ENCODE measurements around the gene ZNF440. TPM values are rescaled to one million over a fixed set of nuclear protein-coding genes. Genes with fewer than 3 reads are reported as not detected.
"Not testable (repeated sequence)": the region's sequence is repeated elsewhere in the genome, so short reads cannot be mapped to it uniquely, and the experiment has no call there.

ZNF440 gene
- total RNA-seq, 1 donor from 2014 or later: 5.1 TPM

DNA sequence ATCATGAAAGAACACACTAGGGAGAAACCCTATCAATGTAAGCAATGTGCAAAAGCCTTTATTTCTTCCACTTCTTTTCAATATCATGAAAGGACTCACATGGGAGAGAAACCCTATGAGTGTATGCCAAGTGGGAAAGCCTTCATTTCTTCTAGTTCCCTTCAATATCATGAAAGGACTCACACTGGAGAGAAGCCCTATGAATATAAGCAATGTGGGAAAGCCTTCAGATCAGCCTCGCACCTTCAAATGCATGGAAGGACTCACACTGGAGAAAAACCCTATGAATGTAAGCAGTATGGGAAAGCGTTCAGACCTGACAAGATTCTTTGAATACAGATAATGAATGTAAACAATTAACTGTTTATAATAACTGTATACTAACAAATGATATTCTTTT, 19.5 kb downstream of the ZNF440 start:
- TF ChIP-seq, protein P1, sequence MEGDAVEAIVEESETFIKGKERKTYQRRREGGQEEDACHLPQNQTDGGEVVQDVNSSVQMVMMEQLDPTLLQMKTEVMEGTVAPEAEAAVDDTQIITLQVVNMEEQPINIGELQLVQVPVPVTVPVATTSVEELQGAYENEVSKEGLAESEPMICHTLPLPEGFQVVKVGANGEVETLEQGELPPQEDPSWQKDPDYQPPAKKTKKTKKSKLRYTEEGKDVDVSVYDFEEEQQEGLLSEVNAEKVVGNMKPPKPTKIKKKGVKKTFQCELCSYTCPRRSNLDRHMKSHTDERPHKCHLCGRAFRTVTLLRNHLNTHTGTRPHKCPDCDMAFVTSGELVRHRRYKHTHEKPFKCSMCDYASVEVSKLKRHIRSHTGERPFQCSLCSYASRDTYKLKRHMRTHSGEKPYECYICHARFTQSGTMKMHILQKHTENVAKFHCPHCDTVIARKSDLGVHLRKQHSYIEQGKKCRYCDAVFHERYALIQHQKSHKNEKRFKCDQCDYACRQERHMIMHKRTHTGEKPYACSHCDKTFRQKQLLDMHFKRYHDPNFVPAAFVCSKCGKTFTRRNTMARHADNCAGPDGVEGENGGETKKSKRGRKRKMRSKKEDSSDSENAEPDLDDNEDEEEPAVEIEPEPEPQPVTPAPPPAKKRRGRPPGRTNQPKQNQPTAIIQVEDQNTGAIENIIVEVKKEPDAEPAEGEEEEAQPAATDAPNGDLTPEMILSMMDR (IDR thresholded peaks at IDR 0.05; ENCODE audit: insufficient read depth, low read length, poor library complexity, severe bottlenecking): no peak
- no peak for DNase-seq (ENCODE audit: low read depth)
- no peak overlapping the region for H3K4me3 ChIP-seq (ENCODE audit: low read depth, low read length)
- no peaks in the 10 kb centered on the region for H3K27me3 ChIP-seq (ENCODE audit: control insufficient read depth, insufficient read depth, low read length)
- peaks cover 4% of the 10 kb centered on the region for H3K36me3 ChIP-seq (ENCODE audit: control insufficient read depth, insufficient read depth, low read length)

- DNase-seq (ENCODE audit: low read depth); H3K36me3 ChIP-seq (ENCODE audit: control insufficient read depth, insufficient read depth, low read length); H3K4me3 ChIP-seq (ENCODE audit: low read depth, low read length); H3K27me3 ChIP-seq (ENCODE audit: control insufficient read depth, insufficient read depth, low read length): not testable (repeated sequence)
These were observed 21.6 kb downstream of the ZNF440 start for GRCh38 chr19:11835626-11836066.

GRCh38 chr19:11843722-11844121, 29.6 kb downstream of the ZNF440 start:
- Histone ChIP-seq H3K36me3 (ENCODE audit: control insufficient read depth, insufficient read depth, low read length) (no peaks in the 10 kb centered on the region), H3K4me3 (ENCODE audit: low read depth, low read length) (no peak overlapping the region), H3K27me3 (ENCODE audit: control insufficient read depth, insufficient read depth, low read length) (no peaks in the 10 kb centered on the region)
- DNase-seq (ENCODE audit: low read depth): no peak
- TF ChIP-seq, protein P1 (IDR thresholded peaks at IDR 0.05; ENCODE audit: insufficient read depth, low read length, poor library complexity, severe bottlenecking): no peak

- not testable (repeated sequence) for H3K27me3 ChIP-seq (ENCODE audit: control insufficient read depth, insufficient read depth, low read length); H3K36me3 ChIP-seq (ENCODE audit: control insufficient read depth, insufficient read depth, low read length); DNase-seq (ENCODE audit: low read depth); H3K4me3 ChIP-seq (ENCODE audit: low read depth, low read length)
These were observed 33.5 kb downstream of the ZNF440 start for GRCh38 chr19:11847615-11848014.

DNA sequence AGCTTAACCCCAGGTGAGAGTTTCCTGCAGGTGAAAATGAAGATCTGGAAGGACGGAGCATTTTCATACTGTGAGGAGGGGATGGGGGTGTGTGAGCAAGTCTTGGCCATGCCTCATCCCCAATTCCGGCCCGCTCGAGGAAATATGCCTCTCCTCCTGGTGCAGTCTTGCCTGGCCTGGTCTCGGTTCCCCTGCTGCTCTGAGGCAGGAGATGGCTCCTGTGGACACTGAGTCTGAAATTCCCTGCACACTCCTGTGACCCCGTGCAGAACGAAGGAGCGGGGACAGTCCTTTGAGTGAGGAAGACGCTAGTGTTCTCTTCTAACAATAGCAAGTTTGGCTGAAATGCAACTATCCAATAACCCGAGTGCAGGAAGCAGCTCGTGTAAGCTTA, 34.1 kb downstream of the ZNF440 start:
- TF ChIP-seq, protein P1 (IDR thresholded peaks at IDR 0.05; ENCODE audit: insufficient read depth, low read length, poor library complexity, severe bottlenecking): no peak
- no peak for DNase-seq (ENCODE audit: low read depth)

DNA sequence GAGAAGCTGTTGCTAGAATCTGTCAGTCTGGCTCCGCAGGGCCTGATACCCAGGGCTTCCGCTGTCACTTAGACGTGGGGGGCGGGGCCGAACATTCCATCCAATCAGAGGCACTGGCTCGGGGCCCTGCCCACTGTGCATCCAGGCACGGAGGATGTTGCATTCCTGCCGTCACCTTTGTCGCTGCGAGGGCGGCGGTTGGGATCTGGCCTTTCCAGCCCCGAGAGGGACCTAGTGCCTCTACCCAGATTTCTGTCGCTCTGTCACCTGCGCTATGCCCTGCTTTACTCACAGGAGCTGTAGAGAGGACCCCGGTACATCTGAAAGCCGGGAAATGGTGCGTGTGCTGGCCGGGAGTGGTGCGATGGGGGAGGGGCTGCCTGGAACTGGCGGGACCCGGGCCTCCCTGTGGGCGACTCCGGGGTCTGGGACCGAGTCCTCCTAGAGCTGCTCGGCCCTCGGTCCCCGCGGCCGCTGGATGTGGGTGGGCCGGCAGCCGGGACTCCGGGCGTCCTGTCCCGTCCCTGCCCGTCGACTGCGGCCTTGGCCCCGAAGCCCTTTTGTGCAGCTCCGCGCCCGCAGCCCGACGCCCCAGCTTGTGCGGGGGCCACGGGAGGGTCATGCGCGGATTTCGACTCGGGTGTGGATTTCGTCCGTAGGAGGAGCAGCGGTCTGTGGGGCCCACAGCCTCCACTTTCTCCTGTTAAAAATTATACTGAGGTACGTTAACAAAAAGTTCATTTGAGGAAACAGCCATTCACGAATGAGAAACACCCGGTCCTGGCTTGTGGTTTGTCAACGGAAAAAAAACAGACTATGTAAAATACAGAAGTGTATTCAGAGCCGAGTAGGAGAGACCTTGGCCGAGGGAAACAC, 34.8 kb downstream of the ZNF440 start, which contains the start of gene ZNF439:
Gene ZNF439, plus strand, starts transcription at position 133 of the 876 bp plus-strand sequence. Its CDS starts 142 bp downstream, at position 275.
- no peaks in the 10 kb centered on the region for H3K27me3 ChIP-seq (ENCODE audit: control insufficient read depth, insufficient read depth, low read length)
- H3K4me3 ChIP-seq (ENCODE audit: low read depth, low read length): peak within 1 kb of the TSS; percentile 47
- TF ChIP-seq, protein P1 (IDR thresholded peaks at IDR 0.05; ENCODE audit: insufficient read depth, low read length, poor library complexity, severe bottlenecking): no peak
- DNase-seq (ENCODE audit: low read depth): peak; percentile 28
- H3K36me3 ChIP-seq (ENCODE audit: control insufficient read depth, insufficient read depth, low read length): no peaks in the 10 kb centered on the region

More for the DNA sequence above, 34.1 kb downstream of the ZNF440 start:
- H3K36me3 ChIP-seq (ENCODE audit: control insufficient read depth, insufficient read depth, low read length): no peaks in the 10 kb centered on the region
- H3K27me3 ChIP-seq (ENCODE audit: control insufficient read depth, insufficient read depth, low read length): no peaks in the 10 kb centered on the region
- H3K4me3 ChIP-seq (ENCODE audit: low read depth, low read length): peak overlapping the region; percentile 47

GRCh38 chr19:11850289-11850688, 36.2 kb downstream of the ZNF440 start:
- not testable (repeated sequence) for H3K27me3 ChIP-seq (ENCODE audit: control insufficient read depth, insufficient read depth, low read length); H3K36me3 ChIP-seq (ENCODE audit: control insufficient read depth, insufficient read depth, low read length); DNase-seq (ENCODE audit: low read depth); H3K4me3 ChIP-seq (ENCODE audit: low read depth, low read length)

Data from kidney epithelial cell (primary cell).